HG02610 (cell line): ENCODE data around the gene FAM20A.

Experiments used
- ATAC-seq: cut with Tn5 transposase; IDR thresholded peaks from one replicate; pipeline ENCODE4 v1.9.1; 2021; ENCODE audit warnings: mild to moderate bottlenecking, moderate library complexity; ENCODE audit not compliant: unreplicated experiment

Gene FAM20A

GRCh38 chr17:68570526-68570925 is 30.6 kb downstream of the FAM20A start:
- no peak for ATAC-seq

GRCh38 chr17:68569346-68569745 is 31.8 kb downstream of the FAM20A start:
- no peak for ATAC-seq

GRCh38 chr17:68568581-68568980 is 32.6 kb downstream of the FAM20A start:
- ATAC-seq: no peak

- ATAC-seq: no peak
Measured at GRCh38 chr17:68567581-68567980, 33.6 kb downstream of the FAM20A start.

GRCh38 chr17:68567035-68567434 is 34.1 kb downstream of the FAM20A start:
- no peak for ATAC-seq

- ATAC-seq: no peak
Measured at GRCh38 chr17:68566442-68566738, 34.8 kb downstream of the FAM20A start.

GRCh38 chr17:68565661-68566441 is 35.3 kb downstream of the FAM20A start:
- ATAC-seq: no peak

- no peak for ATAC-seq
Measured at GRCh38 chr17:68564415-68565111, 36.6 kb downstream of the FAM20A start.

GRCh38 chr17:68562736-68563135 is 38.4 kb downstream of the FAM20A start:
- no peak for ATAC-seq

GRCh38 chr17:68560966-68561720 is 40.0 kb downstream of the FAM20A start:
- ATAC-seq: no peak

GRCh38 chr17:68559316-68559715 is 41.9 kb downstream of the FAM20A start:
- ATAC-seq: no peak

- ATAC-seq: no peak
Measured at GRCh38 chr17:68556551-68556950, 44.6 kb downstream of the FAM20A start.

- ATAC-seq: no peak
Measured at GRCh38 chr17:68544111-68544915, 56.9 kb downstream of the FAM20A start.

- ATAC-seq: no peak
Measured at GRCh38 chr17:68542698-68543463, 58.3 kb downstream of the FAM20A start.

GRCh38 chr17:68541816-68542215 is 59.4 kb downstream of the FAM20A start:
- ATAC-seq: no peak

GRCh38 chr17:68540981-68541380 is 60.2 kb downstream of the FAM20A start:
- ATAC-seq: no peak

- ATAC-seq: no peak
Measured at GRCh38 chr17:68539548-68540467, 61.4 kb downstream of the FAM20A start.

GRCh38 chr17:68535922-68536321 is 65.2 kb downstream of the FAM20A start:
- ATAC-seq: no peak

- ATAC-seq: no peak
Measured at GRCh38 chr17:68534695-68535088, 66.5 kb downstream of the FAM20A start.
